Kidney epithelial cell (primary cell): ENCODE data around the gene CRHBP. TPM values are rescaled to one million over a fixed set of nuclear protein-coding genes. Genes with fewer than 3 reads are reported as not detected.
A peak's percentile ranks its signal among the peaks of the same experiment; 100 is the strongest.

Experiments
- DNase-seq: peaks from one replicate; pipeline ENCODE4 v3.0.0-alpha.2; 2010; ENCODE audit warnings: low read depth
- H3K27me3 ChIP-seq: 2 replicates; pipeline ENCODE4 v1.6.0; 2011; ENCODE audit warnings: low read length; ENCODE audit not compliant: control insufficient read depth, insufficient read depth
- H3K36me3 ChIP-seq: 2 replicates; pipeline ENCODE4 v1.5.1; 2011; ENCODE audit warnings: low read length; ENCODE audit not compliant: control insufficient read depth, insufficient read depth
- H3K4me3 ChIP-seq: 2 replicates; pipeline ENCODE4 v1.5.1; 2011; ENCODE audit warnings: low read depth, mild to moderate bottlenecking, control low read depth, low read length
- total RNA-seq: library from RNA; depleted of rRNA; stranded (reverse); fragments of >200 nt; gene quantifications from 2 replicates; pipeline ENCODE4 v1.2.3, GENCODE V29; 2015
- TF ChIP-seq, protein P1 (sequence below): IDR thresholded peaks from 2 replicates; pipeline ENCODE4 v1.5.1; 2011; ENCODE audit warnings: mild to moderate bottlenecking, moderate library complexity, low read length, control low read depth, inconsistent platforms; ENCODE audit not compliant: insufficient read depth, poor library complexity, severe bottlenecking

CRHBP gene
- total RNA-seq, 1 donor from 2014 or later = not detected

DNA sequence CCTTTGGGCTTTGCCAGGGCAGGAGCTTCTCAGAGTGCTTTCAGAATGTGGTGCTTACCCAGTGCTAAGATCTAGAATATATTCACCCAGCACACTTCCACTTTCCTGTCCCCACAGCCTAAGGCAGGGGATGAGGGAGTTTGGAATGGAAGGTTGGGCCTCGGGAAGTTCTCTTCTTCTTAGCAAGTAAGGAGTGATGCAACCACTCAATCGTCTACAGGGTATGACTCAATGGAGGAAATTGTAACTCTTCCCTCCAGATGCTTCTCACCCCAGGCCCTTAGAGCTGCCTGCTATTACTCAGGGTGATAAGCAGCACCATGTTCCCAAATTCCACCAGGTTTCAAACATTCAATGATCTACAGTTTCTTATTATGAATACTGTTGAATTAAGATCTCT is 46.6 kb downstream of the CRHBP start:
- Histone ChIP-seq H3K27me3 (no peaks in the 10 kb centered on the region), H3K36me3 (no peaks in the 10 kb centered on the region), H3K4me3 (no peak overlapping the region)
- peak; percentile 9 for DNase-seq
- TF ChIP-seq, protein P1, sequence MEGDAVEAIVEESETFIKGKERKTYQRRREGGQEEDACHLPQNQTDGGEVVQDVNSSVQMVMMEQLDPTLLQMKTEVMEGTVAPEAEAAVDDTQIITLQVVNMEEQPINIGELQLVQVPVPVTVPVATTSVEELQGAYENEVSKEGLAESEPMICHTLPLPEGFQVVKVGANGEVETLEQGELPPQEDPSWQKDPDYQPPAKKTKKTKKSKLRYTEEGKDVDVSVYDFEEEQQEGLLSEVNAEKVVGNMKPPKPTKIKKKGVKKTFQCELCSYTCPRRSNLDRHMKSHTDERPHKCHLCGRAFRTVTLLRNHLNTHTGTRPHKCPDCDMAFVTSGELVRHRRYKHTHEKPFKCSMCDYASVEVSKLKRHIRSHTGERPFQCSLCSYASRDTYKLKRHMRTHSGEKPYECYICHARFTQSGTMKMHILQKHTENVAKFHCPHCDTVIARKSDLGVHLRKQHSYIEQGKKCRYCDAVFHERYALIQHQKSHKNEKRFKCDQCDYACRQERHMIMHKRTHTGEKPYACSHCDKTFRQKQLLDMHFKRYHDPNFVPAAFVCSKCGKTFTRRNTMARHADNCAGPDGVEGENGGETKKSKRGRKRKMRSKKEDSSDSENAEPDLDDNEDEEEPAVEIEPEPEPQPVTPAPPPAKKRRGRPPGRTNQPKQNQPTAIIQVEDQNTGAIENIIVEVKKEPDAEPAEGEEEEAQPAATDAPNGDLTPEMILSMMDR = no peak

DNA sequence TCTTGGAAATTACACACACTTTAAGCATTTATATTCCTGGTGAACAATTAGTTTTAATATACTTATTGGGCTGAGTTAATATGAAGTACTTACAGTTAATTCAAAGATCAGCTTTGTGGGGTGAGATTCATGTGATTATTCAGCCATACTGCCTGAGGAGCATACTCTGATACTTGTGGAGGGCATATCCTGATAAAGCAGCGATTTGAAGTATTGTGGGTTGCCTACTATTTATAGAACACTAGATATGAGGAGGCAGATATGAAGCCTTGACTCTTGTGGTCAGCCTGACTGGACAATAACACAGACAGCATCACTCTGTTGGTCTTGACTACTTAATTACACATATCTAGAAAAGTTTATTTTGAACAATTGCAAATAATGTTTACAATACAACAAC is 50.4 kb downstream of the CRHBP start:
- Histone ChIP-seq H3K4me3 (no peak overlapping the region), H3K27me3 (no peaks in the 10 kb centered on the region), H3K36me3 (no peaks in the 10 kb centered on the region)
- DNase-seq = no peak
- TF ChIP-seq, protein P1 = no peak

DNA sequence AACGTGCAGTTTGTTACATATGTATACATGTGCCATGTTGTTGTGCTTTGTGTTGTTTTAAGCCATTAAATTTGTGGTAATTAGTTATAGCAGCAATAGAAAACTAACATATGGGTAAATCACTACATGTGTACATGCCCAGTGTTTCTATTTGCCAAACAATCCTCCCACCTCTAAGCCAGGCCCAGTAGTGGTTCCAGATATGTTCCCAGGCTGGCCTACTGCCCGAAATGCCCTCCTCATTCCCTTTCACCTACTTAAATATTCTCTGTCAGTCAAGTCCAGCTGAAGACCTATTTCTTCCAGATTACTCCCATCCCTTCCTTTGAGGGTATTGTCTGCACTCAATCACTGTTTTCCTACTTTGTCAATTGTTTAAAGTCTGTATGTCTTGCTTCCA is 53.3 kb downstream of the CRHBP start:
- TF ChIP-seq, protein P1 = no peak
- Histone ChIP-seq H3K36me3 (no peaks in the 10 kb centered on the region), H3K4me3 (no peak overlapping the region), H3K27me3 (no peaks in the 10 kb centered on the region)
- DNase-seq = no peak

DNA sequence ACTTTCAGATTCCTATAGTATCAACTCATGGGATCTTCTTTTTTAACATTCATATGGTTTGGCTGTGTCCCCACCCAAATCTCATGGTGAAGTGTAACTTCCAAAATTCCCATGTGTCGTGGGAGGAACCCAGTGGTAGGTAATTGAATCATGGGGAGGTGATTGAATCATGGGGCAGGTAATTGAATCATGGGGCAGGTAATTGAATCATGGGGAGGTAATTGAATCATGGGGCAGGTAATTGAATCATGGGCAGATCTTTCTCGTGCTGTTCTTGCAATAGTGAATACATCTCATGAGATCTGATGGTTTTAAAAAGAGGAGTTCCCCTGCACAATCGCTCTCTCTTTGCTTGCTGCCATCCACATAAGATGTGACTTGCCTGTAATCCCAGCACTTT is 55.6 kb downstream of the CRHBP start:
- H3K4me3 ChIP-seq = no peak overlapping the region
- no peaks in the 10 kb centered on the region for H3K27me3 ChIP-seq
- H3K36me3 ChIP-seq = no peaks in the 10 kb centered on the region
- TF ChIP-seq, protein P1 = no peak
- DNase-seq = no peak

DNA sequence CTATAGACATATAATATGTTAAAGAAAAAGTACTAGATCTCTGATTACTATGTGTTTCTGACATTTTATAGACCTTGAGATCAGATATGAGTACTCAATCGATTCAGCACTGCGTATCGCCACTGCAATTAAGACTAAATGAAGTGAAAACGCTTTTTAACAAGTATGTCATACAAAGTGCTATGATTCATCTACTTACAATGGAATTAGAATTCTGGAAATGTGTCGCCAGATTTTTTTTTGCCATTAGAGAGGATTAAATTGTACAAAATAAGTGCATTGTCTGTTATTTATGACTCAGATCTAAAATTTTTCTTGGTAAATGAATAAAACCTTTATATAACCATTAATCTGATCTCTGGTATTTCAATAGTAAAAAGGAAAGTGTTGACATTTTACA is 57.4 kb downstream of the CRHBP start:
- DNase-seq = no peak
- TF ChIP-seq, protein P1 = no peak
- no peaks in the 10 kb centered on the region for H3K36me3 ChIP-seq
- no peak overlapping the region for H3K4me3 ChIP-seq
- H3K27me3 ChIP-seq = no peaks in the 10 kb centered on the region

DNA sequence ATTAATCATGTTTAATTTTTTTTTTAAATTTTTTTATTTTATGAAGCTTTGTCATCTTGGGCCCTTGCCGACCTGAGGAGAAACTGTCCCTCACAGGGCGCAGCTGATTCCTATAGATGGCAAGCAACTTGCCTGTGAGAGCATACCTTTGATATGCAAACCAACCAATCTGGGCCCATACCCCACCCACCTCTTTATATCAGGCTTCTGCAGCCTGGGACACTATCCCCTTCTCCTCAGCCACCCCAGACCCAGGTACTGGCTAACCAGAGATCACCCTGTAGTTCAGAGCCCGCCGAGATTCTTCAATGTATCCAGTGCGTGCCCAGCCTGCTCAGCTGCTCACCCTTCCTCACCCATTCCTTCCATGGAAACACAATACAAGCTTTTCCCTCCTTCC is 58.7 kb downstream of the CRHBP start:
- Histone ChIP-seq H3K36me3 (no peaks in the 10 kb centered on the region), H3K4me3 (no peak overlapping the region), H3K27me3 (no peaks in the 10 kb centered on the region)
- TF ChIP-seq, protein P1 = no peak
- no peak for DNase-seq
